ENCODE measurements around the gene ASTN1. TPM values are rescaled to one million over a fixed set of nuclear protein-coding genes. Genes with fewer than 3 reads are reported as not detected.

The ASTN1 gene
- total RNA-seq, 3 donors from 2014 or later = 0.10 to 2.2 (median 0.14) TPM

DNA sequence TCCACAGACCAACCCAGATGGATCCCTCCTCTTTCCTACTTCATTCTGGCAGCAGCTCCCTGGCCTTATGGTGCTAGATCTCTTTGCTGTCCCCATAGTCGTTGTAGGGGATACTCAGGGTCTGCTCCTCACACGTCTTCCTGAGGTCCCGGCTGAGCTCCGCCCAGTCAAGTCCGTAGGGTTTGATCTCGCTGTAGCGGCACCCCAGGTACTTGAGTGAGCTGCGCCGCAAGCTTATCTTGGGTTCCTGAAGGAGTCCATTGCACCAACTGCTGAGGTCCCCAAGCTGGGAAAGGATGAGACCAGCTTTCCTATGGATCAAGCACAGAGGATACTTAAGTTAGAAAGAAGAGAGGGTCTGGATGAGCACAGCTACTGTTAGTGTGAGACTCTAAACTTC is 300.3 kb downstream of the ASTN1 start:
- Histone ChIP-seq H3K9me3 (no peaks in the 10 kb centered on the region), H3K36me3 (ENCODE audit: low read depth) (no peaks in the 10 kb centered on the region), H3K4me3 (no peak overlapping the region), H3K4me1 (ENCODE audit: low read depth) (no peaks in the 10 kb centered on the region)
- intact Hi-C loops (cut with DNase I, micrococcal nuclease) = no loop called here
- DNase-seq (no peak), ATAC-seq (no peak)
- TF ChIP-seq, protein P1, sequence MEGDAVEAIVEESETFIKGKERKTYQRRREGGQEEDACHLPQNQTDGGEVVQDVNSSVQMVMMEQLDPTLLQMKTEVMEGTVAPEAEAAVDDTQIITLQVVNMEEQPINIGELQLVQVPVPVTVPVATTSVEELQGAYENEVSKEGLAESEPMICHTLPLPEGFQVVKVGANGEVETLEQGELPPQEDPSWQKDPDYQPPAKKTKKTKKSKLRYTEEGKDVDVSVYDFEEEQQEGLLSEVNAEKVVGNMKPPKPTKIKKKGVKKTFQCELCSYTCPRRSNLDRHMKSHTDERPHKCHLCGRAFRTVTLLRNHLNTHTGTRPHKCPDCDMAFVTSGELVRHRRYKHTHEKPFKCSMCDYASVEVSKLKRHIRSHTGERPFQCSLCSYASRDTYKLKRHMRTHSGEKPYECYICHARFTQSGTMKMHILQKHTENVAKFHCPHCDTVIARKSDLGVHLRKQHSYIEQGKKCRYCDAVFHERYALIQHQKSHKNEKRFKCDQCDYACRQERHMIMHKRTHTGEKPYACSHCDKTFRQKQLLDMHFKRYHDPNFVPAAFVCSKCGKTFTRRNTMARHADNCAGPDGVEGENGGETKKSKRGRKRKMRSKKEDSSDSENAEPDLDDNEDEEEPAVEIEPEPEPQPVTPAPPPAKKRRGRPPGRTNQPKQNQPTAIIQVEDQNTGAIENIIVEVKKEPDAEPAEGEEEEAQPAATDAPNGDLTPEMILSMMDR (IDR thresholded peaks at IDR 0.05) = no peak

DNA sequence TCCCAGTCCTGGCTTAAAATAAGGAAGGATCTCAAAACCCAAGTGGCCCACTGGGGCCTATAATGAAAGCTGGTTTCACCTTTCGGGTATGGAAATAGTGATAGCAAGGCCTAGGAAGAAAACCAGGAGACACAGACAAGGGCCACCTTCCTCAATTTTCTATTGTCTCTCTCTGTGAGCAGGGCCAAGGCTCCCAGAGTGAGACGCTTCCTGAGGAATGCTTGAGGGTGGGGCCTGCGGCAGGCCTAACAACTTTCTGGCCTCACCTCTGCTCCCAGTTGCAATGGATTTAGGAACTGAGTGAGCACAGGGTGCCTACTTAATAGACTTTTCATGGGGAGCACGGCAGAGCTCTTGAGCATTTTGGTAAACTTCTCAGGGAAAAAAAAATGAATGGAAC is 300.9 kb downstream of the ASTN1 start:
- H3K4me1 ChIP-seq (ENCODE audit: low read depth) = no peaks in the 10 kb centered on the region
- intact Hi-C loops (cut with DNase I, micrococcal nuclease) = no loop called here
- H3K4me3 ChIP-seq = no peak overlapping the region
- TF ChIP-seq, protein P1 (IDR thresholded peaks at IDR 0.05) = no peak
- ATAC-seq (no peak), DNase-seq (no peak)
- H3K36me3 ChIP-seq (ENCODE audit: low read depth) = no peaks in the 10 kb centered on the region
- no peaks in the 10 kb centered on the region for H3K9me3 ChIP-seq

DNA sequence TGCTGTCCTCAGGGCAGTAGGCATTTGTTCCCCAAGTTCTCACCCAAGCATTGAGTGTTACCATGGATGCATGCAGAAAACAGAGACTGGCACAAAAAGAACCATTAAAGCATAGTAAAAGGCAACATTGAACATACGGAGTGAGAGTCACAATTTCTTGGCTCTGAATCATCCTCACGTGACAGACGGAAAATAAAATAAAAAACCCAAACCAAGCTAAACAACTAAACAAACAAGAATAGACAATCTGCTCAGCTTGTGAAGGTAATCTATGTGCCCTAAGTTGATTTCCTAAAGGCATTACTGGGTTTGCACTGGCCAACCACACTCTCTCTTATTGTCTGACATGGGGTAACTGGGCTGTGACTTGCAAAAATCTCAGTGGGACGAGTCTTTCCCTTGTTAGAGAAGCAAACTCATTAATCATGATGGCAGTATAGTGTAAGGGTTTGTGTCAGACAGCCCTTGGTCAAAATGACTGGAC is 306.0 kb downstream of the ASTN1 start:
- no peak for DNase-seq
- intact Hi-C loops (cut with DNase I, micrococcal nuclease) = no loop called here
- Histone ChIP-seq H3K4me1 (ENCODE audit: low read depth) (no peaks in the 10 kb centered on the region), H3K36me3 (ENCODE audit: low read depth) (no peaks in the 10 kb centered on the region), H3K9me3 (no peaks in the 10 kb centered on the region), H3K4me3 (no peak overlapping the region)
- ATAC-seq = no peak
- TF ChIP-seq, protein P1 (IDR thresholded peaks at IDR 0.05) = no peak

DNA sequence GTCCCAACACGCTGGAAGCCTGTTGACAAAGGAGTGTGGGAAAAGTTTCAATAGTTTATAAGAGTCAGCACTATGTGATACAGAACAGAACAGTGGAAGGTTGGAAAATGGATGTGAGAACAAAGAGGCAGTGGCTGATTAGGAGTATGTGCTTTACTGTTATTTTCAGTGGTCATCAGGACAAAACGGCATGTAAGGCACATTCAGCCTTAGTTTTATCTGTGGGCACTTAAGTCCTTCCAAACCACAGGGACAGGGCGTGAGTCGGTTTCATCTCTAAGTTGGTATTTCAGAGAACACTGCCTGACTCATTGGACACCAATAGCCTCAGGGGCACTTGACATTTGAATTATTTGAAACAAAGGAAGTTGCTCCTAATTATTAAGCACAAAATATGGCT is 306.9 kb downstream of the ASTN1 start:
- Histone ChIP-seq H3K36me3 (ENCODE audit: low read depth) (no peaks in the 10 kb centered on the region), H3K4me1 (ENCODE audit: low read depth) (no peaks in the 10 kb centered on the region), H3K4me3 (no peak overlapping the region), H3K9me3 (no peaks in the 10 kb centered on the region)
- no peak for DNase-seq
- ATAC-seq = no peak
- TF ChIP-seq, protein P1 (IDR thresholded peaks at IDR 0.05) = no peak
- intact Hi-C loops (cut with DNase I, micrococcal nuclease) = no loop called here

DNA sequence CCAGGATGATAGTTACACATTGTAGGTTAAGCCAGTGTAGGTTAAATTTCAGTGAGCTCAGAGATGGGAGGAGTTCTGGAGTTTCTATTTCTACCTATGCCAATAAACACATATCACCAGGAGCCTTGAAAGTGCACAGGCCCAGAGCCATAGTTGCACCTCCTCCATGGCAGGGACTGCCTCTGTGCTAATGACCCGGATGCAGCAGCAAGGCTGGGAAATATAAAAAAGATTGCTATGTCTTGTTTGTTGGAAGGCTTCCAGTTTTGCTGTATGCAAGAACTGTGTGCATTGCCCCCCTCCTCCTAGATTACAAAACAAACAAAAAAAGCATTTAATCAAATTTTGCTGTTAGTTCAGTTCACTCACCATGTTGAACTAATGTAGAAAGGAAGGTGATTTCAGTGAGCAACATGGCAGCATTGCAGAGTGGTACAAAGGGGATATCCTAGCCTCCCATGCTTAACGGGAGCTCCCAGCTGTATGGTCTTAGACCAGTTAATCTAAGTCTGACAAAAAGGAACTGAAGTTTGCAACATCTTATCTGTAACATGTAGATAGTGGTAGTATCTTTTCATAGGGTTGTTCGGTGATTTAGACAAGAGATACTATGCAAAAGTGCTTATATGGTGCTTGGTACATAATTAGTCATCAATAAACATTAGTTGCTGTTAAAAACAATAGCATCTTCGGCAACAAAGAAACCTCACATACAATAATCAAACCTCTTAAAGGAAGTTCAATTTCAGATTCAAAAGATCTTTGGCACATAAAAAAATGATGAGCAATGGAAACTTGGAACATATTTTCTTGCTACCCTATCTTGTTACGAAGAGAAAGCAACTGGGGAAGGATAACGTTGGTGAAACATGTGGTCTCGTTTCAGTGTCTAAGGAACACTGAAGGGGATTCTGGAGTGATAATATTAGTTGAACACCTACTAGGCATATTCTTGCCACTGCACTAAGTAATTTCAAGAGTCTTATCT is 309.5 kb downstream of the ASTN1 start:
- Histone ChIP-seq H3K36me3 (ENCODE audit: low read depth) (no peaks in the 10 kb centered on the region), H3K4me1 (ENCODE audit: low read depth) (no peaks in the 10 kb centered on the region), H3K4me3 (no peak overlapping the region), H3K9me3 (no peaks in the 10 kb centered on the region)
- TF ChIP-seq, protein P1 (IDR thresholded peaks at IDR 0.05) = no peak
- ATAC-seq = no peak
- intact Hi-C loops (cut with DNase I, micrococcal nuclease) = no loop called here
- DNase-seq = no peak

All from mucosa of descending colon (tissue), 3 donors.